ENCODE results near the gene TMEM176A.
"Not testable (repeated sequence)": the region's sequence is repeated elsewhere in the genome, so short reads cannot be mapped to it uniquely, and the experiment has no call there.

The TMEM176A gene, protein sequence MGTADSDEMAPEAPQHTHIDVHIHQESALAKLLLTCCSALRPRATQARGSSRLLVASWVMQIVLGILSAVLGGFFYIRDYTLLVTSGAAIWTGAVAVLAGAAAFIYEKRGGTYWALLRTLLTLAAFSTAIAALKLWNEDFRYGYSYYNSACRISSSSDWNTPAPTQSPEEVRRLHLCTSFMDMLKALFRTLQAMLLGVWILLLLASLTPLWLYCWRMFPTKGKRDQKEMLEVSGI

DNA sequence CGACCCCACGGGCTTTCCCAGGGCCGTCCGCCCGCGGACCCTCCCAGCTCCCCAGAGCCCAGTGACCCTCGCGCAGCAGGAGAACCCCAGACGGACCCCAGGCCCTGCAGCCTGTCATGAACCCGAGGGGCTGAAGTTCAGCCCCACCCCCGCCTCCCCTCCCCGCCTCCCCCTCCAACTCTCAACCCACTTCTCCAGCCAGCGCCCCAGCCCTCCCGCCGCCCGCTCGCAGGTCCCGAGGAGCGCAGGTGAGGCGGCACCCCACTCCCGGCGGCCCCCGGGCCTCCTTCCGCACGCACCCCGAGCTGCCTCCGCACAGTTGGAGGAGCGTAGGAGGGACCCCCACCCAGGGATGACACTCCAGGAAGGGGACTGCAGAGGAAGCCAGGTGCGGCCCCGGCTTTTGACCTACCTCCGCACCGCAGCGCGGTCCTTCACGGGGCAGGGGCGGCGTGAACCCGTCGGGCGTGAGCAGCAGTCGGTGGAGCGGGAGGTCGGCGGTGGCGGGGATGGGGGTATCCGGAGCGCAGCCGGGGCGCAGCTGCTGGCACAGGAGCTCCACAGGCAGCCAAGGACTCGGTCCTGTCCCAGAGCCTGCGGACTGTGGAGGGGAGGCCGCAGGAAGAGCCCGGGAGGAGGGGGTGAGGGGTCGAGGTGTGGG is at the start of gene TMEM176A:
Gene TMEM176A, plus strand, starts transcription at position 189 of the 661 bp plus-strand sequence. CDS start 782 bp downstream, outside the sequence.
- FAIRE-seq, result no peak

DNA sequence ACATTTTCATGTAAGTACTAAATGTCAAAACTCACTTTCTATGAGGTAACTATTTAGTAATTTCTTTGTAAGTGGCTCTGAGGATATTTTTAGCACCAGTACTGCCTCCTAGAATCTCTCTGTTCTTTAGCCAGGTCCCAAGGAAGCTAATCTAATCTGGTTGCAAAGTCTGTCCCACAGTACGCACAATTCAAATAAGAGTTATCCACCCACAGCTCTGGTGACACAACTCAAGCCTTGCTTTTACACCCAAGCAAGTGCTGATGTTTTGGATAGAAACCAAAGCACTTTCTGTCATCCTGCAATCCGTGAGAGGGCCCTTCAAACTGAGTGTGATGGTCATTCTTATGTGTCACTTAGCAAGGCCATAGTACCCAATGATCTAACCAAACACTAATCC is 48.9 kb upstream of the TMEM176A start:
- no peak for FAIRE-seq

DNA sequence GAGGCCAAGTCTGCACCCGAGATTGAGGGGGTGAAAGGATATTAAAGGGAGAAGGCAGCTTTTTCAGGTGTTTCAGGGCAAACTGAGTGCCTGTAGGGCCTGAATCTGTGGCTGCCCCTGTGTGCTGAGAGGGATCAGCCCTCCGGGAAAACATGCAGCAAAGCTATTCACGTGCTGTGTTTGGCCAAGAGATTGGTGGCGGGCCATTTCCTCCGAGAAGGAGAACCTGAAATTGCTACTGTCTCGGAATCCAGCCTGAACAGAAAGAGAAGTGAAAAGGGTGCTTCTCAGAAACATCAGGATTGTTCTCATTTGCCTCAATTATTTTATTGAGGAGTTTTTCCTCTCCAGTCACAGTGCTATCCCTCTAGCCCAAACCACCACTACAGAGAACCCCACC is 47.3 kb upstream of the TMEM176A start:
- FAIRE-seq, result no peak

DNA sequence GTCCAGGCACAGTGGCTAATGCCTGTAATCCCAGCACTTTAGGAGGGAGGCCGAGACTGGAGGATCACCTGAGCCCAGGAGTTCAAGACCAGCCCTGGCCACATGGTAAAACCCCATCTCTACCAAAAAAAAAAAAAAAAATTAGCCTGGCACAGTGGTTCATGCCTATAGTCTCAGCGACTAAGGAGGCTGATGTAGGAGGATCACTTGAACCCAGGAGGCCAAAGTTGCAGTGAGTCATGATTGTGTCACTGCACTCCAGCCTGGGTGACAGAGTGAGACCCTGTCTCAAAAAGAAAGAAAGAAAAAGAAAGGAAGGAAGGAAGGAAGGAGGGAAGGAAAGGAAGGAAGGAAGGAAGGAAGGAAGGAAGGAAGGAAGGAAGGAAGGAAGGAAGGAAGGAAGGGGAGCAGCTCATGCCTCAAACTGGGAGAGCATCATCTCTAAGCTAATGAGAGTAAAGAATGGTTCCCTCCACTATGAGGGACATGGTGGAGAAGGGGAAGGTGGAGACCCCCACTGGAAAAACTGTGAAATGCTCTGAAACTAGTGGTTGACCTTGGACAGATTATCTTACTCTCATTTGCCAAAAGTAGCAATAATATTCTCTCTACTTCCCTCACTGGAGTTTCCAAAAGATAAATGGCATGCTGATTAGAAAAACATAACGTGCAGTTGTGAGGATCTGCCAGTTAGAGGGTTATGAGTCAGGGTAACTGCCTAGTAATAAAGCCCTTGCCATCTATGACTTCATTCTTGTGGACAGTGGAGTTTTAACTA is 46.6 kb upstream of the TMEM176A start:
- no peak for FAIRE-seq

DNA sequence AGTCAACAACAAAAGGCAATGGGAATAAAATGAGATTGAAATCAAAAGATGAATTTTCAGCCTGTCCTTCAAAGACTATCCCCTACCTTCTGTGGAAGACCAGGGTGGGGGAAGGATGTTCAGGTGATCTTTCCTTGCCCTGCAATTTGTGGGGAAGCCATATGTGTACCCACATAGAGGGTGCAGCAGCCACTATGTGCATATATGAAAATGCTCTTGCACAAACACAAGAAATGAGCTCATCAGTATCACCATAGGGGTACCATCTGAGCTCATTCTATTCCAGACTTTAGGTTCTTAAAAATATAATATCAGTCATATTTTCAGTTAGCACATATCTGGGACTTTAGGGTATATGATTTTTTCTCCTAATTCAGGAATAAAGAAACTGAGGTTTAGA is 45.6 kb upstream of the TMEM176A start:
- FAIRE-seq, result no peak

DNA sequence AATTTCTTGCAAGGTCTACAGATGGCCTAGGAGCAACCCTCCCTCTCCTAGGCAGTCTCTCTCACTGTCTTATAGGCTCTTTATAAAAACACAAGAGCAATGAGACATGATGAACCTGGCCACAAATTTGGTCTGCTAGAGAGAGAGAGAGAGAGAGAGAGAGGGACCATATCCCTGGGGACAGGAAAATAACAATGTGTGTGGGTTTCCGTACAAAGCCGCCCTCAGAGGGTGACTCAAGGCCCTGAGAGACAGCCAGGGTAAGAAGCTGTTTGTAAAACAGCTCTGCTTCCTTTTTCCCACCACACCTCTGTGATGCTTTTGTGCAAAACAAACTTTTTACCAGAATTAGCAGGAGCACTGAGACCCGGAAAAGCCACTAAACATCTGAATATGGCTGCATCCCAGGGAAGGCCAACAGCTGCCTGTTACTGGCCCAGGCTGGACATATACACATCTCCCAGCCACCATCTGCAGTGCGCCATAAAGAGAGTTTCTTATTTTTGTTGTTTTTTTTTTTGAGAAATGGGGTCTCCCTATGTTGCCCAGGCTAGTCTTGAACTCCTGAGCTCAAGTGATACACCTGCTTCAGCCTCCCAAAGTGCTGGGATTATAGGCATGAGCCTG is 45.0 kb upstream of the TMEM176A start:
- no peak for FAIRE-seq

DNA sequence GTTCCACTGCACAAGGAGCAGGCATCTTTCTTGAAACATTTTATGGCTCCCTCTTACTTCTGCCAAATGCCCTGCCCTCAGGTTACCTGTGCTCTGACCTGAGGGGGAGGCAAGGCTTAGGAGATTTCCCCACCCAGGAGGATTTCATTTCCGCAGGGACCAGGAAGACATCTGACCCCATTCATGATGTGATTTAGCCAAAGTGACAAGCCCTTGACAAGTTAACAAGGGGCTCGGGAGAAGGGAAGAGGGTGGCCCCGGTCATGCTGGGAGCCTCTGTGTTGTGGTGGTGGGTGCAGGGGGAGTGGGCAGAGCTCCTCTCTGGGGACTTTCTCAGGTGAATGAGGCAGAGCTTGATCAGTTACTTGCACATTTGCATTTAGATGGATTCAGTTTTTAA is 44.4 kb upstream of the TMEM176A start:
- no peak for FAIRE-seq

DNA sequence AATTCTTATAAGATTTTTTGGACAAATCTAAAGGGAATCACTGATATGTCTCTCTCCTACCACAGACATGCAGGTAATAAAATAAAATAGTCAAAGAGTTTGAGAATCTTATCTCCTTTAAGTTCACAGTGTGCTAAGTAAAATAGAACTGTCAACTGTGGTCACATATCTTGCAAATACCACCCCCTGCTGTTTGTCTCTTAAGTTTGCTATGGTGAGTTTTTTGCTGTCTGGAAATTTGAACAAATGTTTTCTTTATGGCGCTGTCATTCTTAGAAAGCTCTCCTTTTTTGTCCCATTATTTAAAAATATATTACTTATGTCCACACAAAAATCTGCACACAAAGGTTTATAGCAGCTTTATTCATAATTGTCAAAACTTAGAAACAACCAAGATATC is 43.7 kb upstream of the TMEM176A start:
- peak; percentile 70 for FAIRE-seq

DNA sequence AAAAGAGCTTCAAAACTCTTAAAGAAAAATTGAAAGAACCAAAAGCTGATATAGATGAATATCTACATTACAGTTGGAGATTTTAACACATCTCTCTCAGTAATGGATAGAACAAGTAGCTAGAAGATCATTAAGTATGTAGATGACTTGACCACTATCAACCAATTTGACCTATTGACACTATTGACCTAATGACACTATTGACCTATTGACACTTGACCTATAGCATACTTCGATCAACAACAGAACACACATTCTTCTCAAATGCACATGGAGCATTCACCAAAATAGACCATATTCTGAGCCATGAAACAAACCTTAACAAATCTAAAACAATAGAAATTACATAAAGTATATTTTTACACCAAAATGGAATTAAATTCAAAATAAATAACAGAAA is 41.1 kb upstream of the TMEM176A start:
- FAIRE-seq, result no peak

DNA sequence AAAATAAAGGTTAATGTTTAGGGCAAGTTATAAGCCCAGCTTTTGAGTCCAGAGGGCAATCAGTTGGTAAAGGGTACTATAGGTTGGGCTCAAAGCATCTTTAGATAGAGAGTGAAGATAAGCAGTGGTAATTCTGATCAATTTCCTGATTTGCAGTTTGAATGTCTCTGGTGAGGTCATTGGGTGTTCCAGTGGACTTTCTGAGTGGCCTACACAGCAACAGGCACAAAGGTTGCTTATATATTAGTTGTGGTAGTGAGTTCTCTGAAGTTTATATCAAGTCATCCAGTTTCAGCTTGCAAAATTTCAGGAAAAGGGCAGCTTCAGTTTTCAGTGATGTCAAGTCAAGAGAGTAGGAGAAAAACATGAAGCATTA is 34.2 kb upstream of the TMEM176A start:
- FAIRE-seq, result no peak

DNA sequence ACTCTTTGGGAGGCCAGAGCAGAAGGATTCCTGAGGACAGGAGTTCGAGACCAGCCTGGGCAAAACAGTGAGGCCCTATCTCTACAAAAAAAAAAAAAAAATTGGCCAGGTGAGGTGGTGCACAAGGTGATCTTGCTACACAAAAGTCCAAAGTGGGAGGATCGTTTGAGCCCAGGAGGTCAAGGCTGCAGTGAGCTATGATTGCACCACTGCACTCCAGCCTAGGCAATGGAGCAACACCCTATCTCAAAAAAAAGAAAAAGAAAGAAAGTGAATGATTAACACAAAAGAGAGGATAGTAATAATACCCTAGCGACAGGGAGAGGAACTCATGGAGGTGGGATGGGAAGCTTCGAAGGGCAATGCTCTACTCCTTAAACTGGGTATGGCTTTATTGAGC is 30.8 kb upstream of the TMEM176A start:
- no peak for FAIRE-seq

DNA sequence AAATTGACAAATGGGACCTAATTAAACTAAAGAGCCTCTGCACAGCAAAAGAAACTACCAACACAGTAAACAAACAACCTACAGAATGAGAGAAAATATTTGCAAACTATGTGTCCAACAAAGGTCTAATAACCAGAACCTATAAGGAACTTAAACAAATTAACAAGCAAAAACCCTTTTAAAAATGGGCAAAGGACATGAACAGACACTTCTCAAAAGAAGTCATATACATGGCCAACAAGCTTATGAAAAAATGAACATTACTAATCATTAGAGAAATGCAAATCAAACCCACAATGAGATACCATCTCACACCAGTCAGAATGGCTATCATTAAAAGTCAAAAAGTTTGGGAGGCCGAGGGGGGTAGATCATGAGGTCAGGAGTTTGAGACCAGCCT is 26.4 kb upstream of the TMEM176A start:
- FAIRE-seq, result not testable (repeated sequence)

DNA sequence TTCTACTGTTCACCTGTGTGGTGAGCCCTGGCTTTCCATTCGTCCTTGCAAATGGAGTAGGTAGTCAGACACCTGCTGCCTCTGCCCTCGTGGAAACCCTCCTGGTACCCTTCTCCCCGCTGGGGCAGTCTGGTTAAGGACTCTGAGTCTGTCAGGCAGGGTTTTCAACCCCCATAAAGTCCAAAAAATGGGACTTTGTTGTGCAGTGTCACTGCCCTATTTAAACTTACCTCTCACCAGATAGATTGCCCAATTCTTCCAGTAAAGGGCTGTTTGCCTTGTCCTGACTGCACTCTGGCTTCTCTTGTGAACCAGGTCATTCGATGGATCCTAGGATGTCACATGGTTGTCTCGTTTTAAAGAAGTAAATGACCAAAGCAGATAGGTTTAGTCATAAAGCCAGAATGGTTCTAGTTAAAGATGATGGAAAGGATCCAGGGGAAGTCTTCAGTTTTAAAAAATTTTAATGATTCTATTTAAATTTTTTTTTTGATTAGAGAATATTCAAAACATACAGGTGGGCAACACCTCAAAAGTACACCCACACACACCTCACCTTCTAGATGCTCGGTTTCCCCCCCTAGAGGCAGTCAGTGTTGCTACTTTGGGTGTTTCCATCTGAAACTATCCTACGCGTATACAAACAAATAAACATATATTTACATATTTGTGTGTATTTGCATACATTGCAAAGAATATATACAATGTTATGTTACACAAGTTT is 22.4 kb upstream of the TMEM176A start:
- FAIRE-seq, result no peak

DNA sequence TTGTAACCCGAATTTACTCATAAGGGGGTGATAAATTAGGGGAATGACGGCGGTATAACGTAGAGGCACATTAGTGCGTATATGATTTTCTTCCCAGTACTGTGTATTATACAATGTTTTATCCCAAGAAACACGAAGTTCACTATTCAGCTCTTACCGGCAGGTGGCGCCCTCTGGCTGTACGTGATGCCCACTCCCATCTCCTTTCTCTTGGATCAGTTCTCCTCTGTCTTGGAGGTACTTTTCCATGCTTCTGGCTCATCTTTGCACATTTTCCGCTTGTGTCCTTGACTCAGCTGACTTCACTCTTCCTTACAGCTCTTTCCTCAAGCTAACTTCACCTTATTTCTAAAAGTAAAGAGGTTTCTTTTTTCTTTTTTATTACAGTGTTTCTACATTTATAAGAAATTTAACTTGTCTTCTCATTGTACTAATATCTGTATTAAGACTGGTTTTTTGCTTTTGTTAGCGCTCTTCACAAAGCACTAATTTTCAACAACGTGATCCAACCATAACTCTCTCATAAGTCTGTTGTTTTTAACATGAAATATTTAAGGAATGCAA is 21.7 kb upstream of the TMEM176A start:
- peak; percentile 59 for FAIRE-seq

DNA sequence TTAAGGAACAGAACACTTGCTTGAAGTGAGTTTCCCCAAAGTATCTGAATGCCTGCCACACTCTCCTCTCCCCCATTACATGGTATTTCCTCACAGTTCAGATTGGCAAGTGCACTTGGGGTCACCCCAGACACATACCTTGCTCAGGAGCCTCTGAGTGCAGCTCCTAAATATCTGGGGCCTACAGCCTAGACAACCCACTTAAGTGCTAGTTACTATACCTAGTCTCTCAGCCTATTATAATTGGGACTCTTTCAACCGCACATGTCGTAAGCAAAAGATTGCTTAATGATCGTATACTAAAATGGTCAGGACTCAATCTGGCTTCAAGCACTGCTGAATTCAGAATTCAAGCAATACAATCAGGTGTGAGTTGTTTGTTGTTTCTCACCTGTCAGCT is 20.3 kb upstream of the TMEM176A start:
- no peak for FAIRE-seq

DNA sequence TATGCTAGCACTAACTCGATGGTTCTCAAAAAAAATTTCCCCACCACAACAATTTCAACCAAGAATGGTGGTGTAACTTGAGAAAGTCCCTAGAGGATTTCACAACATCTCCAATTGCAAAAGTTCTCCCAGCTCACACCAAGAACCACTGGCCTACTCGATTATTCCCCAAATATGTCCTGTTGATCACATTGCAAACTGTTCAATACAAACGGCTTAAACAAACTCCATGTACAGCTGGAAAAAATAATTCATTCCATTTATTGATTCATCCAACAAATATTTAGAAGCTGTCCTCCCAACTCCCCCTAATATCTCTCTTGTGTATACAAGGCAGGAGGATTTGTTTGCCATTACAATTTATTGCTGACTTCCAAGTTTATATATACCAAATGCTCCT is 19.5 kb upstream of the TMEM176A start:
- no peak for FAIRE-seq

DNA sequence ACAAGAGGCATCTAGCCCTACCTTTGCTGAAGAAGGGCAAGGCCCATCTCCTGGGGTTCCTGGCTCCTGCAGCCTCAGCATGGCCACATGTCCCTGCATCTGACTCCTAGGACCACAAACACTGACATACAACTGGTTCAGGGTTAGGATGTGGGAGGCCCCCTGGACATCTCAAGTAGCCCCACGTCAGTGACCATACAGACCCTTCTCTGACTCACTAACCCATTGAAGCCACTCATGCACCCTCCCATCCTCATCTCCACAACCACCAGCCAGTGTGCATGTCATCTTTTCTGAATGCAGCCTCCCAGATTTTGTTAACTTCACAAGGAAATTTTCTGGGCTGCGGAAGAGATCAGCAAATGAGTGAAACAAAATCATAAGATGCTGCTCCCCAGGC is 18.6 kb upstream of the TMEM176A start:
- FAIRE-seq, result no peak

DNA sequence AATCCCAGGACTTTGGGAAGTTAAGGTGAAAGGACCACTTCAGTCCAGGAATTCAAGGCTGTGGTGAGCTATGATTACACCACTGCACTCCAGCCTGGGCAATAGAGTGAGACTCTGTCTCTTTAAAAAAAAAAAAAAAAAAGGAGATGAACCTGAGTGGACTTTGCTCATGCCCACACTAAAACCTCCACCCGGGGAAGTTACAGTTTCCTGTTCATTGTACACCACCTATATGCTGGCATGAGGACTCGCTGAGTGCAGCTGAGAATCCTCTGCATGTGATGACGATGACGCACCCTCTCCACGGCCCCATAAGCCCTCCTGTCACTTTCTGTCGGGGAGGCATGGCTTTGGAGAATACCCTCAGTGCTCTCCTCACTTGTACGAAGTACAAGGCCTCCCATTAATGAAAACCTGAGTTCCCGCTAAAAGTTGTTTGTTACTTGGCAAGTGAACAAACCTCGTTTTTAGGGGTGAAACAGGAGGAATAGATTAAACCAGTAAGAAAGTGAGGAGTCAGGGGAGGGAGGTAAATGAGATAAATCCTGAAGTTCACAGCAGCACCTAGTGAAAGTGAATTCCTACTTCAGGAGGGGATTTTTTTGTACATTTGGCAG is 16.3 kb upstream of the TMEM176A start:
- no peak for FAIRE-seq

DNA sequence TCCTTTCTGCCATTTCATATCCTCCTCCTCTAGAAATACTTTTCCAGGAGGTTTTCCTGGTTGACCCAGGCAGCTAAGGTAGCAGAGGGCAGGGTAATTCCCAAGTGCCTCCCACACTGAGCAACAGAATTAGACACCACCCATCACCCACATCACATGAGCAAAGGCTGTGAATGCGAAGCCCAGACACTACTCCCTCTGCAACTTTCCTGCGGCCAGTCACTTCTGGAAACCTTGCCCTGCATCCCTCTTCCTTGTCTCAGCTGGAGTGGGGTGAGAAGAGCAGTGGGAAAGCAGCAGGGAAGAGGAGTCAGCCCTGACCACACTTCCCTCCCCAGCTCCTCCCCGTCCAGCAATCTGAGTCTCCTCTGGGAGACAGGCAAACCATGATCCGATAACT is 15.6 kb upstream of the TMEM176A start:
- FAIRE-seq, result peak; percentile 8

DNA sequence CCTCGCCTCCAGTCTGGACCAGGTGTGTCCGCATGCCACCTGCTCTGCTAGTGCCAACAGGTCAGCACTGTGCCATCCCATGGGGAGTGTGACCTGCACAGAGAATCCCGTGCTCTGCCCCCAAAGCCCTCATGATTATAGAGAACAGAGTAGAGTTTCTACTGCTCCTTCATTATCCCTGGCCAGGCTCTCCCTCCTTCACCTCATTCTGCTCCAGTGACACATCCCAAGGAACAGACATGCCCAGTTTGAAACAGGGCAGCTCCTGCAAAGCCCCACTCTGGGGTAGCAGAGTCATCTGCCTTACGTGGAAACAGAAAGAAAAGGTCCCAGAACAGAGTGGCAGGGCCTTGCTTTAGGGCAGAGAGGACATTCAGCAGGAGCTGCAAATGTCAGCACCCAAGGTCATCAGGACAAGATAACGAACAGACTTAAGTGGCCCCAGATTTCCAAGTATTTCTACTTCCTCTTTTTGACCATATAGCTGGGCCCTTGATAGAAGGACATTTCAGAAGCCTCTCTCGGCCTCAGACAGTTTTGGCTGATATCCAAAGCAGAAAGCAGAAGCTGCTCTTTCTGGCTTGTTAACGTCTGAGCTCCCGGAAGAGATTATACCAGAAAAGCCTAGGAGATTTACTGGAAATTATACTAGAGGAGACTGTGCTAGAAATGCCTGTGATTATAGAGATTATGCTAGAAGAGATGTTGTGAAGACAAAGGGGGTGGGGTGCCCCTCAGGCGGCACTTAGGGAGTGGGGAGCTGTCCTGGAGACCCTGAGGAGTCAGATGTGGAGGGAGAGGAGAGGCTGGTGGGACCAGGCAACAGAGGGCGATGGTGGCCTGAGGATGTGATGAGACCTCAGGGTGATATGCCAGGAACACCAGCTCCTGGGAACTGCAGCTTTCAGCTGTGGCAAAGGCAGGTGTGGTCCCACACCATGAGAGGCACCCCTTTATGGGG is 13.0 kb upstream of the TMEM176A start:
- no peak for FAIRE-seq

Data from endometrium (tissue), 2 donors.